ENCODE measurements around the gene KRT1.

KRT1 gene

GRCh38 chr12:52699373-52699772 is 19.2 kb upstream of the KRT1 start:
- Histone ChIP-seq H3K9ac (ENCODE audit: low read length) (no peak overlapping the region), H3K79me2 (ENCODE audit: insufficient read depth, low read length) (no peaks in the 10 kb centered on the region), H3K36me3 (ENCODE audit: low read length) (no peaks in the 10 kb centered on the region), H3K9me3 (ENCODE audit: insufficient read depth, low read length) (no peaks in the 10 kb centered on the region), H3K27ac (ENCODE audit: low read depth, low read length) (no peak overlapping the region), H2AFZ (ENCODE audit: low read depth, low read length, severe bottlenecking) (no peak overlapping the region), H4K20me1 (ENCODE audit: low read depth, low read length) (no peaks in the 10 kb centered on the region), H3K9me2 (replicated peaks; ENCODE audit: insufficient read depth, low read length) (no peaks in the 10 kb centered on the region), H3K27me3 (ENCODE audit: low read length) (no peaks in the 10 kb centered on the region), H3K4me3 (ENCODE audit: insufficient read depth, low read length, poor library complexity, severe bottlenecking) (no peak overlapping the region), H3K4me2 (ENCODE audit: low read depth, low read length, poor library complexity, severe bottlenecking) (no peak overlapping the region), H3F3A (ENCODE audit: insufficient read depth) (no peaks in the 10 kb centered on the region)
- TF ChIP-seq, protein P1, sequence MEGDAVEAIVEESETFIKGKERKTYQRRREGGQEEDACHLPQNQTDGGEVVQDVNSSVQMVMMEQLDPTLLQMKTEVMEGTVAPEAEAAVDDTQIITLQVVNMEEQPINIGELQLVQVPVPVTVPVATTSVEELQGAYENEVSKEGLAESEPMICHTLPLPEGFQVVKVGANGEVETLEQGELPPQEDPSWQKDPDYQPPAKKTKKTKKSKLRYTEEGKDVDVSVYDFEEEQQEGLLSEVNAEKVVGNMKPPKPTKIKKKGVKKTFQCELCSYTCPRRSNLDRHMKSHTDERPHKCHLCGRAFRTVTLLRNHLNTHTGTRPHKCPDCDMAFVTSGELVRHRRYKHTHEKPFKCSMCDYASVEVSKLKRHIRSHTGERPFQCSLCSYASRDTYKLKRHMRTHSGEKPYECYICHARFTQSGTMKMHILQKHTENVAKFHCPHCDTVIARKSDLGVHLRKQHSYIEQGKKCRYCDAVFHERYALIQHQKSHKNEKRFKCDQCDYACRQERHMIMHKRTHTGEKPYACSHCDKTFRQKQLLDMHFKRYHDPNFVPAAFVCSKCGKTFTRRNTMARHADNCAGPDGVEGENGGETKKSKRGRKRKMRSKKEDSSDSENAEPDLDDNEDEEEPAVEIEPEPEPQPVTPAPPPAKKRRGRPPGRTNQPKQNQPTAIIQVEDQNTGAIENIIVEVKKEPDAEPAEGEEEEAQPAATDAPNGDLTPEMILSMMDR (IDR thresholded peaks at IDR 0.05; ENCODE audit: insufficient read depth, low read length, poor library complexity, severe bottlenecking), result no peak
- no peak for TF ChIP-seq EZH2phosphoT487 (conservative IDR thresholded peaks at IDR 0.05; ENCODE audit: low read length)

DNA sequence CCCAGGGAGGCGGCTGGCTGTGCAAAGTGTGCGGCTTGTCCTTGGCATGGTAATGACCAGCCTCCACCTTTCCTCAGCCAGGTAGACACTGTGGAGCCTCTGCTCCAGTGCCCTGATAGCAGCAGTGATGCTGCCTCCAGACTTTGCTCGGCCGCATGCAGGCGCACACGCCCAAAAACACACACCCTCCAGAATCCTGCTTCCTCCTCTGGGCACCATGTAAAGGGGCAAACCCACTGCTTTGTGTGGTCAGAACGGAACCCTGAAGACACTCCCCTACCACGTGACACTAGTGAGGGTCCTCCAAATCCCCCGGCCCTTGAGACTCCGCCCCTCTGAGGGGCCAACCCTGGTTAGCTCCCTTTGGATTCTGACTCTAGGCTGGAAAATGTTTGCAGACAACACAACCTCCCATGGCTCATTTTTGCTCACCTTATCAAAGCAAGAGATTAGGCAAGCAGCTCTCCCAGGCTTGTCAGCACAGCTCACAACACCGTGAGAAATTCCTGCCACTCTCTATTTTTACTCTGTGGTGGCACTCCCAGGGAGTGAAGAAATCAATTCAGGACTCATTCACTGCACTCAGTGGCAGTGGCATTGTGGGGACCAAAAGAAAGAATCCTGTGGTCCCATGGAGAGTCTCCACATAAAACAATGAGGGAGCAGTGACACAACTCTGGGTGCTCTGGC is 18.6 kb upstream of the KRT1 start:
- Histone ChIP-seq H3K79me2 (ENCODE audit: insufficient read depth, low read length) (no peaks in the 10 kb centered on the region), H3K27me3 (ENCODE audit: low read length) (no peaks in the 10 kb centered on the region), H3K36me3 (ENCODE audit: low read length) (no peaks in the 10 kb centered on the region), H3K9me2 (replicated peaks; ENCODE audit: insufficient read depth, low read length) (no peaks in the 10 kb centered on the region), H3K4me2 (ENCODE audit: low read depth, low read length, poor library complexity, severe bottlenecking) (no peak overlapping the region), H3K9ac (ENCODE audit: low read length) (no peak overlapping the region), H3K4me3 (ENCODE audit: insufficient read depth, low read length, poor library complexity, severe bottlenecking) (no peak overlapping the region), H3K9me3 (ENCODE audit: insufficient read depth, low read length) (no peaks in the 10 kb centered on the region), H3K27ac (ENCODE audit: low read depth, low read length) (no peak overlapping the region), H3F3A (ENCODE audit: insufficient read depth) (no peaks in the 10 kb centered on the region), H2AFZ (ENCODE audit: low read depth, low read length, severe bottlenecking) (no peak overlapping the region), H4K20me1 (ENCODE audit: low read depth, low read length) (no peaks in the 10 kb centered on the region)
- no peak for TF ChIP-seq EZH2phosphoT487 (conservative IDR thresholded peaks at IDR 0.05; ENCODE audit: low read length)
- TF ChIP-seq, protein P1 (IDR thresholded peaks at IDR 0.05; ENCODE audit: insufficient read depth, low read length, poor library complexity, severe bottlenecking), result no peak

DNA sequence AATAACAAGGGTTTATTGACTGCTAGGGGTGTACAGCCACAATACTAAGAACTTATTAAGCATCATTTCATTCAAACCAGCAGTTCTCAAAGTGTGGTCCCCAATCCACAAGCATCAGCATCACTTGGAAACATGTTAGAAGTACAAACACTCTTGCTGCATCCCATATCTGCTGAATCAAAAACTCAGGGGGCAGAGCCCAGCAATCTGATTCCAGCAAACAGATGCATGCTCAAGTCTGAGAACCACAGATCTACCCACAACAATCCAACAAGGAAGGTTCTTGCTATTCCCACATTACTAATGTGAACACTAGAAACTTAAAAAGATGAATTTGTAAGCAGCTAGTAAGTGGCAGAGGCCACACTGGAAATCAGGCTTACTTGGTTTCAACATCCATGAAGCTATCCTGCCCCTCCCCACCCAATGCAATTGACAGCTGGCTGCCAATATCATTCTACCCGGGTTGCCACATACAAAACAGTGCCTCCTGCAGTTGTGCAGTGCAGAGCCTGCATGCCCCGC is 16.9 kb upstream of the KRT1 start:
- no peak overlapping the region for H3K9ac ChIP-seq (ENCODE audit: low read length)
- no peaks in the 10 kb centered on the region for H4K20me1 ChIP-seq (ENCODE audit: low read depth, low read length)
- no peak overlapping the region for H3K27ac ChIP-seq (ENCODE audit: low read depth, low read length)
- no peaks in the 10 kb centered on the region for H3K79me2 ChIP-seq (ENCODE audit: insufficient read depth, low read length)
- H3K9me2 ChIP-seq (replicated peaks; ENCODE audit: insufficient read depth, low read length), result no peaks in the 10 kb centered on the region
- no peak overlapping the region for H2AFZ ChIP-seq (ENCODE audit: low read depth, low read length, severe bottlenecking)
- no peak overlapping the region for H3K4me2 ChIP-seq (ENCODE audit: low read depth, low read length, poor library complexity, severe bottlenecking)
- H3K9me3 ChIP-seq (ENCODE audit: insufficient read depth, low read length), result no peaks in the 10 kb centered on the region
- H3K4me3 ChIP-seq (ENCODE audit: insufficient read depth, low read length, poor library complexity, severe bottlenecking), result no peak overlapping the region
- no peaks in the 10 kb centered on the region for H3K36me3 ChIP-seq (ENCODE audit: low read length)
- TF ChIP-seq, protein P1 (IDR thresholded peaks at IDR 0.05; ENCODE audit: insufficient read depth, low read length, poor library complexity, severe bottlenecking), result no peak
- TF ChIP-seq EZH2phosphoT487 (conservative IDR thresholded peaks at IDR 0.05; ENCODE audit: low read length), result no peak
- H3K27me3 ChIP-seq (ENCODE audit: low read length), result no peaks in the 10 kb centered on the region
- no peaks in the 10 kb centered on the region for H3F3A ChIP-seq (ENCODE audit: insufficient read depth)

Measured in SU-DHL-6 (cell line).